GM18868 (cell line): ENCODE data around the gene TIPRL.
A peak's percentile ranks its signal among the peaks of the same experiment; 100 is the strongest.
"Not testable (repeated sequence)": the region's sequence is repeated elsewhere in the genome, so short reads cannot be mapped to it uniquely, and the experiment has no call there.

Source experiments
- ATAC-seq: cut with Tn5 transposase; IDR thresholded peaks from one replicate; pipeline ENCODE4 v1.9.1; 2021; ENCODE audit warnings: mild to moderate bottlenecking, moderate library complexity; ENCODE audit not compliant: unreplicated experiment

Gene TIPRL

DNA sequence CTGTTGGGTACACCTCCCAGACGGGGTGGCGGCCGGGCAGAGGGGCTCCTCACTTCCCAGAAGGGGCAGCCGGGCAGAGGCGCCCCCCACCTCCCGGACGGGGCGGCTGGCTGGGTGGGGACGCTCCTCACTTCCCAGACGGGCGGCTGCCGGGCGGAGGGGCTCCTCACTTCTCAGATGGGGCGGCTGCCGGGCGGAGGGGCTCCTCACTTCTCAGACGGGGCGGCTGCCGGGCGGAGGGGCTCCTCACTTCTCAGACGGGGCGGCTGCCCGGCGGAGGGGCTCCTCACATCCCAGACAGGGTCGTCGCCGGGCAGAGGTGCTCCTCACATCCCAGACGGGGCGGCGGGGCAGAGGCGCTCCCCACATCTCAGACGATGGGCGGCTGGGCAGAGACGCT is 28.9 kb downstream of the TIPRL start:
- not testable (repeated sequence) for ATAC-seq

DNA sequence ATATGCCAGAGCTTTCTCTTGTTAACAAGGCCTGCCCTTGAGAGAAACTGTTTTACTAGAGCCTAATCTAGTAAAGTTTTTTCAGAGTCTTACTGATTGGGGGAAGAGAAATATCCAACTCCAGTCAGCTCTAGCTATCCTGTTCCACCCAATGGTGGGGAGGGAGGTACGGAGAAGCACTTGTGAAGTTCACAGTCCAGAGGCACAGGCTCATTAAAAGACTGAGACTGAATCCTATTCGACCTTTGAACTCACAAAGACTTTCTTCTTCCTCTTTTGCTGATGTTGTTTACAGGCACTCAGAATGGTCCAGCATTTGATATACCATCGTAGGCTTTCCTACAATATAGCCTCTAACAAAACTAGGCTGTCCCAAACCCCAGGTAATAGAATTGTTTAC is 31.6 kb downstream of the TIPRL start:
- ATAC-seq = no peak

DNA sequence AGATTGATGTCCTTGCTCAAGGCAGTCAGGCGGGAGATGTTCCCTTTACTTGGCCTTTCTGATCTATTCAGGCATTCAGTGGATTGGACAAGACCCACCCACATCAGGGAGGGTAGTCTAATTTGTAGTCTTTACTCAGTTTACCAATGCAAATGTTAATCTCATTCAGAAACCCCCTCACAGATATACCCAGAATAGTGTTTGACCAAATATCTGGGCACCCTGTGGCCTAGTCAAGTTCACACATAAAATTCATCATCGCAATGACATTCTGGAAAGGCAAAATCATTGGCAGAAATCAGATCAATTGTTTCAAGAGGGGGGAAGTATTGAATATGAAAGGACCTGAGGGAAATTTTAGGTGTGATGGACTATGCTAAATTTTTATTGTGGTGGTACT is 34.6 kb downstream of the TIPRL start:
- no peak for ATAC-seq

DNA sequence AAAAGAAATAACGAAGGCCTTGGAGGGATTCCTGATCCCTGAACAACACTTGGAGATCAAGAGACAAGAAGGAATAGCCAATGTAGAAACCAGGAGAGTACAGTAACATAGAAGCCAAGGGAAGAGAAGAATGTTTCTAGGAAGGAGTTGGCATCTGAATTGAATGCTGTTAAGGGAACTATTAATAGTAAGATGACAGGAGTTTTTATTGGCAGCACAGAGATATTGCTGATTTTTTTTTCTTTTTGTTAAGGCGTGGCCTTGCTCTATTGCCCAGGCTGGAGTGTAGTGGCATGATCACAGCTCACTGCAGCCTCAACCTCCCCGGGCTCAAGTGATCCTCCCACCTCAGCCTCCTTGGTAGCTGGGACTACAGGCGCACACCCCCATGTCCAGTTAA is 37.4 kb downstream of the TIPRL start:
- no peak for ATAC-seq

DNA sequence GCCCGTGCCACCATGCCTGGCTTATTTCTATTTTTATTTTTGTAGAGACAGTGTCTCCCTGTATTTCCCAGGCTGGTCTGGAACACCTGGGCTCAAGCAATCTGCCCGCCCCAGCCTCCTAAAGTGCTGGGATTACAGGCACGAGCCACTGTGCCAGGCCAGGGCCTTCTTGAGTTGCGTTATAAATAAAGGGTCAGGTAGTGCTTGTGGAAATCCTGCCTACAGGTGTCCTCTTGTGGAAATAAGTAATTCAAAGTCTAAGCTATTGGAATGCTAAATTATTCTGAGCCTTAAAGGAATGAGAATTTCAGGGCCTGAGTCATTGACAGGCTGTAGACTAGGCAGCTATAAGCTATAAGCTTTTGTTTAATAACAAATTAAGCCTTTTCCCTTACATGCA is 38.9 kb downstream of the TIPRL start:
- no peak for ATAC-seq

DNA sequence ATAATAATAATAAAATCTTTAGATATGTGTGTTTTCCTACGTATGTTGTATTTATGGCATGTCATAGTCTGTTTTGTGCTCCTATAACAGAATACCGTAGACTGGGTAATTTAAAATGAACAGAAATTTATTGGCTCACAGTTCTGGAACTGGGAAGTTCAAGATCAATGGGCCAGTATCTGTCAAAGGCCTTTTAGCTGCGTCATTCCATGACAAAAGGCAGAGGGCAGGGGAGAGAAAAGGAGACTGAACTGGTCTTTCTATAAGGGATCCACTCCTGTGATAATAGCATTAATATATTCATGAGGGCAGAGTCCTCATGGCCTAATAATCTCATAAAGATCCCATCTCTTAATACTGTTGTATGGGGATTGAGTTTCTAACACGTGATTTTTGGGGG is 39.9 kb downstream of the TIPRL start:
- no peak for ATAC-seq

DNA sequence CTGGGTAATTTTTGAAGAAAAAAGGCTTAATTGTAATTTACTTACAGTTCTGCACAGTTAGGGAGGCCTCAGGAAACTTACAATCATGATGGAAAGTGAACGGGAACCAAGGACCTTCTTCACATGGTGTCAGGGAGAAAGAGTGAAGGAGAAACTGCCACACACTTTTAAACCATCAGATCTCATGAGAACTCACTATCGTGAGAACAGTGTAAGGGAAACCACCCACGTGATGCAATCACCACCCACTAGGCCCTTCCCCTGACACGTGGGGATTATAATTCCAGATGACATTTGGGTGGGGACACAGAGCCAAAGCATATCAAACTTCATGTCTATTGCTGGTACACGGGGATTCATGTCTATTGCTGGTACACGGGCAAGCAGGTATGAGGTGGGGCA is 41.7 kb downstream of the TIPRL start:
- no peak for ATAC-seq

DNA sequence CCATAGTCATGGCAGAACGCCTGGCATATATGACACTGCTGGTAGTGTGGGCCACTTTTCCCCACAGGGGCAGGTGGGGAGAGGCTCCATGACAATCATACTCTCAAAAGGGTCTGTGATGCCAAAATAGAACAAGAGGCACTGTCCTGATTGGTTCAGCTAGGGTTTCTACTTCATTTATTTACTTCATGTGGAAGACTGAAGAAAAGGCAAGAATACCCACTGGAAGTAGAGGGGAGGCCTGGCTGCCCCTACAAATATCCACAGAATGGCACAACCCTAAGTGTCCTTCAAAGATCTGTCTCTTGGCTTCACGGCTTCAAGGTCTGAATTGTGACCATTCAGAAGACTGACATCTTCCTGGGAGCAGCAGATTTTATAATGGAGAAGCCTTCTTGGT is 42.5 kb downstream of the TIPRL start:
- no peak for ATAC-seq

DNA sequence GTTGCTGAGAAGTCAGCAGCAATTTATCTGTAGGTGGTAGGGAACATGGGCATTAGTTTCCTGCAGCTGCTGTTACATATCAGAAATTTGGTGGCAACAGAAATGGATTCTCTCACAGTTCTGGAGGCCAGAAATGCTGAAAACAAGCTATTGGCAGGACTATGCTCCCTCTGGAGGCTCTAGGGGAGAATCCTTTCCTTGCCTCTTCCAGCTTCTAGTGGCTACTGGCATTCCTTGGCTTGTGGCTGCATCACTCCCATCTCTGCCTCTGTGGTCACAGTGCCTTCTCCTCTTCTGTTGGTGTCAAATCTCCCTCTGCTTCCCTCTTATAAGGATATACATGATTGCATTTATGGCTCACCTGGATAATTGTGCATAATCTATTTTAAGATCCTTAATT is 44.5 kb downstream of the TIPRL start:
- no peak for ATAC-seq

DNA sequence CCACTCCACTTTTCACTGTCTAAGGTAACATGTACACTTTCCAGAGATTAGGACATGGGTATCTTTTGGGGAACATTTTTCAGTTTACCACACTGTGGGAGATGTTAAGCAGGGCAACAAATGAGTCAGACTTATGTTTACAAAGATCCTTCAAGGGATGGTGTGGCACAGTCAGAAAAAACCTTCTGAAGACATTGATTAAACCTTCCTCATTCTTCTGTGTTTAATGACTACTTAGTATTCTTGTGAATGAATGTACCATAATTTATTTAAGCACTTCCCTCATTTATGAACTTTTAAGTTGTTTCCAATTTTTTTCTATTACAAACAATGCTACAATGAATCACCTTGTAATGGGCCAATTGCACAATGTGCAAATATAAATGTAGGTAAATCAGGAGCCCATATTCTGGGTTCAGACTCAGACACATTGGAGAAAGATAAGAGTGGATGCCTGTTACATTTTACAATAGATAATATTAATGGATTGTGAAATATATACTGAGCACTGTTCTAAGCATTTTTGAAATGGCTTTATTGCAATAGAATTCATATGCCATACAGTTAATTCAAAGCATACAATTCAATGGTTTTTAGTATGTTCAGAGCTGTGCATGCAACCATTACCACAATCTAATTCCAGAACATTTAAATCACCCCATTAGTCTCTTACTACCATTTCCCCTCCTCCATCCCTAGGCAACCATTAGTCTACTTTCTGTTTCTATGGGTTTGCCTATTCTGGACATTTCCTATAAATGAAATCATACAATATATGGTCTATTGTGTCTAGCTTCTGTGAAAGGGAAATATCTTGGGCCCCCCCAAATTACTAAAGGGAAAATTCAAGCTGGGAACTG is 45.1 kb downstream of the TIPRL start:
- no peak for ATAC-seq

DNA sequence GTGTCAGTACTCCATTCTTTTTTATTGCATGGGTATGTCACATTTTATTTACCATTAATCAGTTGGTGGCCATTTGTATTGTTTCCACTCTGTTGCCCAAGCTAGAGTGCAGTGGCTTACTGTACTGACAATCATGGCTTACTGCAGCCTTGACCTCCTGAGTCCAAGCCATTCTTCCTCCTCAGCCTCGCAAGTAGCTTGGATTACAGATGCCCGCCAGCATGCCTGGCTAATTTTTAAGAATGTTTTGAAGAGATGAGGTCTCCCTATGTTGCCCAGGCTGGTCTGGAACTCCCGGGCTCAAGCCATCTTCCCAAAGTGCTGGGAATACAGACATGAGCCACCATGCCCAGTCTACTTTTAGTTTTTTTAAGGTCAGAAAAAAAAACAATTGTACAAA is 46.2 kb downstream of the TIPRL start:
- no peak for ATAC-seq

DNA sequence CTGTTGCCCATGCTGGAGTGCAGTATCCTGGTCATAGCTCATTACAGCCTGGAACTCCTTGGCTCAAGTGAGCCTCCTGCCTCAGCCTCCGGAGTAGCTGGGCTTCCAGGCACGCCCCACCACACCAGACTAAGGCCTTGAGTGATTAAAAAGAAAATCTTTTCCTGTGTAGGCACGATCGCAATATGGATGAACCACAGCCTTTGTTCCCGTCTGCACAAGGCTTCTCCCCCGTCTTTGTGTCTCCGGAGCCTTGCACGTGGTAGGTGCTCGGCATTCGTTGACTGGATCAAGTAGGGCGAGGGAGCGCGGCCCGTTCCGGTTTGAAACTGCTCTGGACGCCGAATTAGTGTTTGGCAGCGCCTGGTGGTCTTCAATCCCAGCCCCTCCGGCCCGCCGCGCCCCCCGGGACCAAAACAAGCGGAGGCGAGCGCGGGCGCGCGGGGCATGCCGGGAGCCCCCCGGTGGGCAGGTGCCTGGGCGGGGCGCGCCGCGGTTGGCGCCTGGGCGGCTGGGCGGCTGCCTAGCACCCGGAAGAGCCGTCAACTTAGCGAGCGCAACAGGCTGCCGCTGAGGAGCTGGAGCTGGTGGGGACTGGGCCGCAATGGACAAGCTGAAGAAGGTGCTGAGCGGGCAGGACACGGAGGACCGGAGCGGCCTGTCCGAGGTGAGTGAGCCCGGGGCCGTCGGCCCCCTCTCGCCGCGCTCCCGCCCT is 46.9 kb downstream of the TIPRL start, which contains the start of gene SFT2D2:
Gene SFT2D2, plus strand, starts transcription at position 529 of the 715 bp plus-strand sequence. Its CDS starts 76 bp downstream, at position 605.
- ATAC-seq = peak; percentile 74

DNA sequence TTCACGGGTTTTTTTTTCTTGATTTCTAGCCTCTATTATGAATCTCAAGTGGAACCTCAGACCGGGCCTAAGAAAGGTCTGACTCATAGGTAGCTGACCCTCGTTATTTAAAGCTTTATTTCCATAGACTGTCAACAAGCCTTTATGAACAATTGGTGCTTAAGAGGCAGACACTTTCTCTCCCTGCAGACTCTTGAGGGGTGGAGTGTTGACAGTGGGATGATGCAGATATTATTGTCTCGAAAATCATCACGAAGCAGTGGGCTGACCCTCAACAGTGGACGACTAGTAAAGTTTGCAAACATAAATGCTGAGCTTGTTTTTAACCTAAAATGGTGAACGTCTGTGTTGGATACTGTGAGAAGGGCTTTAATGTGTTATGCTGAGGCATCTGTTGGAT is 48.9 kb downstream of the TIPRL start:
- peak; percentile 21 for ATAC-seq

DNA sequence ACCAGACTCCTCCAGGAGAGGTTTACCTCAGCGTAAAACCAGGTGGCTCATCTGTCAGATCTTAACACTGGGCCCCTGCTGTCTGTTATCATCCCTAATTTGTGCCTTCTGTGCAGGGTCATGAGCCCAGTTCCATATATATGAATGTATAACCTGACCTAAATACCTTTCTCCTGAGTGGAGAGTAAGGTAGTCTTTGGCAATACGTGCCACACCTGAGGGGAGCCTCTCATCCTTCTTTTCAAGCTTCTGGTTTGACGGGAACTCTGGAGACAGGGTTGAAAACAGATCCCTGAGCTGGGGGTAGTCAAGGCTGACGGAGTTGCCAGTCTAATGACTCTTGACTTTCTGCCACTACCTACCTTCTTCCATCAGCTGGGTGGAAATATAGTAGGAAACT is 51.1 kb downstream of the TIPRL start:
- no peak for ATAC-seq

DNA sequence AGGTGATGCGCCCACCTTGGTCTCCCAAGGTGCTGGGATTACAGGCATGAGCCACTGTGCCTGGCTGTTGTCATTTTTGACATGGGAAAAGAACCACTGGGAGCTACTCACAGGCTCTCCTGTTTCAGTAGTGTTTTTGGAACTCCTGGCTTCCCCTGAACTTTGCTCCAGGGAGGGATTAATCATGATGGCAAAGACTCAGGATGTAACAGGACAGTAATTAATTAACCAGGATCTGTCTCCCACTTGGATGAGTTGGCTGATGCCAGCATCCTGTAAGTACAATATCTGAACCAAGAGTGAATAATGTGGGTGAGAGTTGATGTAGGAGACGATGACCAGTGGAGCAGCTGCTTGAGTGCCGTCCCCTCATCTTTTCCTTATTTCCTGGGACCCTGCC is 51.9 kb downstream of the TIPRL start:
- no peak for ATAC-seq

DNA sequence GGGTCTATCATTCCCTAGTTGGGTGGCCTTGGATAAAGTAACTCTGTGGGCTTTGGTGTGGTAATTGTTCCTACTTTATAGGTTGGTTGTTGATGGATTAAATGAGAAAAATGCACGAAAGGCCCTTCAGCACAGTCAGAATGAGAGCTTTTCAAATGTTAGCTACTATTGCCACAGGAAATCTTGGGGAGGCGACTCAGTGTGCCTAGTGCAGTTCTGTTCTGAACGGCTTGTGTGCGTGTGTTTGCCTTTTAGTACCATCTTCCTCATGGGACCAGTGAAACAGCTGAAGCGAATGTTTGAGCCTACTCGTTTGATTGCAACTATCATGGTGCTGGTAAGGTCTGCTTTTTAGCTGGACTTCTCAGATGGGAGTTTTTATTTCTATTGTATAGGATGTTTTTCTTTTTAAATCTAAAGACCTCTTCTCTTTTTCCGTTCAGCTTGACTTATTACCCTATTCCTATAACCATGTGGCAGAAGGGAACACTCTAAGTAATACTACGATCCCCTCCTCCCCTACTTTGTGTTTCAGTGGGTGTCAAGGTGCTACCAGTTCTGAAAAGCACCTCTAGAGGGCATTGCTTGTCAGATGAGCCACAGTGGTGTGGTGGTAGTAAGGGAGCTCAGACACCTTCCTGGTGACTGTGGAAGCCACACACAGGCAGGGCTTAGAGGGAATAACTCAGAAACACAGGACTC is 56.2 kb downstream of the TIPRL start:
- peak; percentile 82 for ATAC-seq

DNA sequence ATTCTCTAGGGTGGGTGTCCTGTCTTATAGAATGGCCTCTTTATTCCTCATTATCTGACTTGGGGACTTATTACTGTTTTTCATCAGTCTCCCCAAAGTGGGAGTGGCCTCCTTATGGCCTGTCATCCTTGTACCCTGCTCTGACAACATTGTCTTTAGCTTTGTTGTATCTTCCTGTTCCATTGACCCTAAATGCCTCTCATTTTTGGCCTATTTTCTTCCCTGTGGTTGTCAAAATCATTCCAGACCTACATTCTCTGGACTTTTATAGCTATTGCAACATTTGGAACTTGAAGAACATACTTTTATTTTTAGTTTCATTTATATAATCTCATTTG is 56.8 kb downstream of the TIPRL start:
- ATAC-seq = no peak

DNA sequence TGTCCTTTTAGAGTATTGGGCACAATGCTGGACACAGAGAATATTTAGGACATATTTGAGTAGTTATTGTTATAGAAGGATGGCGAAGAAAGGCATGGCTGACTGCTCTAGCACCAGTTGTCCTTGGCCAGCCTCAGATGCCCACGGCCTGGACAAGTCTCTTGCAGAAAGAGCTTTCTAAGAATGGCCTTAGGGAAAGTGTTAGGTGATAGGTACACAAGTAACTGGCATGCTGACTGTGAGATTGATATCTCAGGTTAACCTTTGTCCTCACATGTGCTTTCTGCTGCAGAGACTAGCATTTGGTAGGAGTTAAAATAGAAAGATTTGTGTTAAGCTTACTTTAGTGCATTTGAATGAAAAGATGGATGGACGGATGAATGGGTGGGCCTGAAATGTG is 57.2 kb downstream of the TIPRL start:
- no peak for ATAC-seq

DNA sequence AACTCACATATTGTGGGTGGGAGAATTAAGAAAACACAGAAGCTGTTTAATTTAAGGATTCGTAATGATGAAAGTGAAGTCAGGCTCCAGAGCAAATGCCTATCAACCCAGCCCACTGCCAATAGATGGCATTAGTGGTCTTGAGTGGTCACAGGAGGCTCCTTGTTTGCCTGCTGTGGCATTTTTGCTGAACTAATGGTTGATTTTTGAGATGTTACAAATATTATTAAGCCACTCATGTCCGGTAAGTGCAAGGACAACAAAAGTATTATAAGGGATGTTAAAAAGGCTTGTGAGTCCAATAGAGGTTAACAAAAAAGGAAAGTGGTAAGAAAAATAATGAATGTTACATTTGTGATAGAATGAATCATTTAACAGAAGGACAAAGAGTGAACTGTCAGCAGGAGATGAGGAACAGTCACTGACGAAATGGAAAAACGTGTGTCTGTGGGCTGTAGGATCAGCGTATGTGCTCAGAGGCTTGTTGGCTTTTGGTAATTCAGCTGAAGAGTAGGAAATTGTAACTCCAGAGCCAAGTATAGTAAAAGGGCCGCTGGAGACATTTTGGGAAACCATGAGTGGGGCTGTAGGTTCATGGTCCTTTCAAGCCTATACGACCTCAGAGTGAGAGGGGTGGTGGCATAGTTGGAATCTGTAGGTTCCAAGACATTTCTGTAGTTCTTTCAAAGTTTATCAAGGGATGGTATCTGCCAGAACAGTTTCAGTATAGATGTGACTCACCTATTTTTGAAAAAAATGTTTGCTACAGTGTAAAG is 58.3 kb downstream of the TIPRL start:
- peak; percentile 70 for ATAC-seq

DNA sequence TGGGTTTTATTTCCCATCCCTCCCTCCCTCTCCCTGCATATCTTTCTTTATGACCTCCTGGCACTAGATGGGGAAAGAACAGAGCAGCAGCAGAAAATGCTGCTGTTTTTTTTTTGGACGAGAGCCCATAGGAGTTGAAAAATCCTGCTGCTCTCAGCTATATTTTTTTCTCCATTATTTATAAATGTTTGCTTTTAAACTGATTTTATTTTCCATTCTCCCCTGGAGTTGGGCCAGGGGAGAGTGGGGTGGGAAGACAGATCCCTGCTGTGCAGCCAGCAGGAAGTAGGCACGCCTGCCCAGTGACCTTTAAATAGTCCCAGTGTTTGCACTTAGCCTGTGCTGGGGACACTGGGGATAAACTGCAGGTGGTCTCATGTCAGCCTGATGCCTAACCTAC is 64.4 kb downstream of the TIPRL start:
- ATAC-seq = no peak

DNA sequence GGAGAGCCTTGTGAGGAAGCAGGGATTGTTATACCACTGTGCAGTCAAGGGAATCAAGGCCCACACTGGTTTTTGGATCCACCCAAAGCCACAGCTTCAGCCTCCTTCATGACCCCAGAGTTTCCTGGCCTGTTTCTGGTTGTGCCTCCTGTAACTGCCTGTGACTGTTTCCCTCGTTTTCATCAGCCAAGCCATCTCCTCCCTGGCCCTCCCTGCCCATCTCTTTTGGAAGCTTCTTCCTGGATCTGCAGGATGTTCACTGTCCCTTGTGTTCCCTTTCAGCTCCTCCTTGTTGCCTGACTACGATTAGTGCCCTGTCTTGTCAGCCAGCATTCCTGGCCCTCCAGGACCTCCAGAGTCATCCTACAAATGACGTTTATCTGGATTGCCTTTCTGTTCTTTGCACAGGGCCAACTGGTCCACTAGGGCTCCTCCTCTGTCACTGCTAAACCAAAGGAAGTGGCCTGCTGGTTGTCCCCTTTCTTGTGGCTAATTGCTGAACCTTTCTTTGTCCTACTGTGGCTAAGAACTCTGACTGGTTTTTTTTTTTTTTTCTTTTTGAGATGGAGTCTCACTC is 65.0 kb downstream of the TIPRL start:
- no peak for ATAC-seq
